CD14-positive monocyte (primary cell): ENCODE data around the gene CNTN4. TPM values are rescaled to one million over a fixed set of nuclear protein-coding genes. Genes with fewer than 3 reads are reported as not detected.

Experiments
- DNase-seq, 3 donors: peaks; one replicate each; pipeline ENCODE4 v3.0.0-alpha.2; 2011 to 2022
- H2AFZ ChIP-seq: 2 replicates; pipeline ENCODE4 v1.6.0; 2012; ENCODE audit warnings: mild to moderate bottlenecking, low read depth, low read length, inconsistent platforms; ENCODE audit not compliant: insufficient read depth, poor library complexity, severe bottlenecking
- H3K27ac ChIP-seq, 2 donors: 1 replicate in 1 of 2; 2 replicates in 1 of 2; pipeline ENCODE4 v1.5.1; 2012 to 2013; ENCODE audit warnings: low read length in 2 of 2, control low read depth in 1 of 2, inconsistent platforms in 1 of 2, low read depth in 1 of 2, mild to moderate bottlenecking in 1 of 2
- H3K27me3 ChIP-seq, 2 donors: one replicate each; pipeline versions ENCODE4 v1.6.0 to v1.6.1; 2011 to 2013; ENCODE audit warnings: low read length in 2 of 2; ENCODE audit not compliant: control insufficient read depth in 2 of 2, insufficient read depth in 2 of 2
- H3K36me3 ChIP-seq, 2 donors: replicated peaks in 1 of 2; 1 replicate in 1 of 2; 2 replicates in 1 of 2; pipeline versions ENCODE4 v1.5.1 to v1.6.1; 2012 to 2013; ENCODE audit warnings: low read length in 2 of 2, control low read depth in 1 of 2, inconsistent platforms in 1 of 2, mild to moderate bottlenecking in 1 of 2; ENCODE audit not compliant: insufficient read depth in 2 of 2, control insufficient read depth in 1 of 2
- H3K4me1 ChIP-seq, 2 donors: 1 replicate in 1 of 2; 2 replicates in 1 of 2; pipeline versions ENCODE4 v1.5.1 to v1.6.1; 2012 to 2013; ENCODE audit warnings: low read length in 2 of 2, control low read depth in 1 of 2, inconsistent platforms in 1 of 2, mild to moderate bottlenecking in 1 of 2, moderate library complexity in 1 of 2; ENCODE audit not compliant: insufficient read depth in 2 of 2, control insufficient read depth in 1 of 2
- H3K4me2 ChIP-seq: replicated peaks from 2 replicates; pipeline ENCODE3; 2012; ENCODE audit warnings: low read length, moderate library complexity, mild to moderate bottlenecking; ENCODE audit not compliant: poor library complexity, severe bottlenecking; ENCODE audit errors: extremely low read depth
- H3K4me3 ChIP-seq, 3 experiments: fragments of 200-600 bp in 1 of 3; sonication (generic) in 1 of 3; replicated peaks in 1 of 3; 1 replicate in 2 of 3; 2 replicates in 1 of 3; pipeline ENCODE4 v1.5.1; 2011 to 2013; ENCODE audit warnings: low read length in 3 of 3, mild to moderate bottlenecking in 3 of 3, control low read depth in 2 of 3, low read depth in 2 of 3, inconsistent platforms in 1 of 3, moderate library complexity in 1 of 3
- H3K79me2 ChIP-seq: 2 replicates; pipeline ENCODE4 v1.6.0; 2012; ENCODE audit warnings: mild to moderate bottlenecking, control low read depth, inconsistent platforms, low read length, moderate library complexity; ENCODE audit not compliant: insufficient read depth
- H3K9ac ChIP-seq: 2 replicates; pipeline ENCODE4 v1.6.0; 2017; ENCODE audit warnings: low read length, mild to moderate bottlenecking; ENCODE audit not compliant: insufficient read depth, poor library complexity, severe bottlenecking
- H3K9me3 ChIP-seq, 2 donors: replicated peaks in 1 of 2; 1 replicate in 1 of 2; 2 replicates in 1 of 2; pipeline versions ENCODE4 v1.5.1 to v1.6.1; 2012 to 2013; ENCODE audit warnings: low read length in 2 of 2, control low read depth in 1 of 2; ENCODE audit not compliant: control insufficient read depth in 1 of 2, insufficient read depth in 1 of 2
- H4K20me1 ChIP-seq: 2 replicates; pipeline ENCODE4 v1.6.0; 2012; ENCODE audit warnings: mild to moderate bottlenecking, low read length, control low read depth, moderate library complexity; ENCODE audit not compliant: insufficient read depth
- H3K27ac Mint-ChIP-seq, 7 donors: one replicate each; pipeline ENCODE4 v1.8.0; 2020; ENCODE audit warnings: mild to moderate bottlenecking in 7 of 7, mixed read lengths in 7 of 7, moderate library complexity in 6 of 7, inconsistent platforms in 2 of 7
- H3K27me3 Mint-ChIP-seq, 3 donors: one replicate each; pipeline ENCODE4 v1.8.0; 2021 to 2022; ENCODE audit warnings: low read depth in 3 of 3, mild to moderate bottlenecking in 3 of 3, mixed read lengths in 3 of 3, moderate library complexity in 3 of 3, inconsistent platforms in 1 of 3
- H3K36me3 Mint-ChIP-seq, 2 donors: one replicate each; pipeline ENCODE4 v1.8.0; 2020; ENCODE audit warnings: mixed read lengths in 2 of 2, inconsistent platforms in 1 of 2, mild to moderate bottlenecking in 1 of 2
- H3K4me1 Mint-ChIP-seq: one replicate; pipeline ENCODE4 v1.8.0; 2020; ENCODE audit warnings: mild to moderate bottlenecking, mixed read lengths
- H3K4me3 Mint-ChIP-seq, 2 donors: one replicate each; pipeline ENCODE4 v1.8.0; 2020; ENCODE audit warnings: mild to moderate bottlenecking in 2 of 2, mixed read lengths in 2 of 2, moderate library complexity in 1 of 2
- H3K9me3 Mint-ChIP-seq, 7 donors: one replicate each; pipeline ENCODE4 v1.8.0; 2020 to 2022; ENCODE audit warnings: mixed read lengths in 7 of 7, mild to moderate bottlenecking in 6 of 7, moderate library complexity in 6 of 7, inconsistent platforms in 2 of 7
- WGBS: methylation state at CpG from one replicate; pipeline ENCODE4 v1.1.5; 2013; ENCODE audit warnings: missing lambda C conversion rate; ENCODE audit not compliant: insufficient coverage; 5-methylcytosine and 5-hydroxymethylcytosine counted together
- intact Hi-C, 2 donors: fragments of 100-400 bp; cut with micrococcal nuclease; formaldehyde crosslinking; loops; one replicate each; pipeline versions ENCODE4 v1.15.0 to v1.15.1; 2023
- polyA plus RNA-seq, 3 donors: library from polyadenylated mRNA; depleted of rRNA in 1 of 3; unstranded in 2 of 3; stranded (reverse) in 1 of 3; fragments of 300-500 nt in 2 of 3; fragments of >200 nt in 1 of 3; fragmentation: Illumina TruSeq in 2 of 3; gene quantifications; 1 replicate in 2 of 3; 2 replicates in 1 of 3; pipeline ENCODE4 v1.2.3, GENCODE V29; 2012 to 2021
- TF ChIP-seq, protein P1 (sequence below): fragments of 200-600 bp; IDR thresholded peaks from one replicate; pipeline ENCODE4 v1.8.0; 2022; ENCODE audit warnings: antibody characterized with exemption, mild to moderate bottlenecking

The CNTN4 gene
- polyA plus RNA-seq, 3 donors, result not detected

GRCh38 chr3:2653706-2654105 lies 555.0 kb downstream of the CNTN4 start:
- WGBS, result 0% methylated on average over 1 of the region's 1 CpG
- TF ChIP-seq, protein P1, sequence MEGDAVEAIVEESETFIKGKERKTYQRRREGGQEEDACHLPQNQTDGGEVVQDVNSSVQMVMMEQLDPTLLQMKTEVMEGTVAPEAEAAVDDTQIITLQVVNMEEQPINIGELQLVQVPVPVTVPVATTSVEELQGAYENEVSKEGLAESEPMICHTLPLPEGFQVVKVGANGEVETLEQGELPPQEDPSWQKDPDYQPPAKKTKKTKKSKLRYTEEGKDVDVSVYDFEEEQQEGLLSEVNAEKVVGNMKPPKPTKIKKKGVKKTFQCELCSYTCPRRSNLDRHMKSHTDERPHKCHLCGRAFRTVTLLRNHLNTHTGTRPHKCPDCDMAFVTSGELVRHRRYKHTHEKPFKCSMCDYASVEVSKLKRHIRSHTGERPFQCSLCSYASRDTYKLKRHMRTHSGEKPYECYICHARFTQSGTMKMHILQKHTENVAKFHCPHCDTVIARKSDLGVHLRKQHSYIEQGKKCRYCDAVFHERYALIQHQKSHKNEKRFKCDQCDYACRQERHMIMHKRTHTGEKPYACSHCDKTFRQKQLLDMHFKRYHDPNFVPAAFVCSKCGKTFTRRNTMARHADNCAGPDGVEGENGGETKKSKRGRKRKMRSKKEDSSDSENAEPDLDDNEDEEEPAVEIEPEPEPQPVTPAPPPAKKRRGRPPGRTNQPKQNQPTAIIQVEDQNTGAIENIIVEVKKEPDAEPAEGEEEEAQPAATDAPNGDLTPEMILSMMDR, result no peak
- H3K36me3 Mint-ChIP-seq, result no peaks in the 10 kb centered on the region

DNA sequence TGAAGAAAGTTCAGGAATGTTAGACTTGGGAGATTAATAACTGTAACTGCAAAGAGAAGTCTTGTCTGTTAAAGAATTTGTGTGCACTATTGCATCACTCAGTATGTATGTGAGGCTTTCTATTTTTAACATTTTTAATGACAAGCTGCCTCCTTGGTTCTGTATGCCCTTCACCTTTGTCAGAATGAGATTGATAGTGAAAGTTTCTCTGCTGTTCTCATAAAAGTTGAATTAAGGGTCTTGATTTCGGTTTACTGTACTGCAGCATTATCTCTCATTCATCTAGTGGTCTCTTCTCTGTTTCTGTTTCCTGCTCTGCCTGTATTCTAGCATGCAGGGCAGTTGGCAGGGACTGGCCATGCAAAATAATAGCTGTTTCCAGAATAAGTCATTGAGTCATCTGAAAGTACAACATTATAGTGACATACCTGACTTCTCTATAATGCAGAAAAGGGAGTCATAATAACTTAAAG lies 556.6 kb downstream of the CNTN4 start:
- no peak for DNase-seq
- Histone ChIP-seq H3K79me2 (no peaks in the 10 kb centered on the region), H3K9me3 (peaks cover 2 to 8% of the 10 kb centered on the region in 2 donors), H3K4me3 (no peak overlapping the region), H3K36me3 (no peaks in the 10 kb centered on the region), H4K20me1 (no peaks in the 10 kb centered on the region), H3K4me2 (no peak overlapping the region), H2AFZ (no peak overlapping the region), H3K4me1 (no peaks in the 10 kb centered on the region), H3K27ac (no peak overlapping the region), H3K27me3 (no peaks in the 10 kb centered on the region), H3K9ac (no peak overlapping the region)
- Mint-ChIP-seq H3K36me3 (no peaks in the 10 kb centered on the region), H3K4me1 (no peaks in the 10 kb centered on the region), H3K27ac (no peak overlapping the region), H3K27me3 (no peaks in the 10 kb centered on the region), H3K9me3 (peaks cover 0 to 7% (median 3%) of the 10 kb centered on the region in 7 donors), H3K4me3 (no peak overlapping the region)
- intact Hi-C loops, result no loop called here
- WGBS, result 25% methylated on average over 1 of the region's 1 CpG
- TF ChIP-seq, protein P1, result no peak

More at GRCh38 chr3:2653706-2654105, 555.0 kb downstream of the CNTN4 start:
- Histone ChIP-seq H3K4me3 (no peak overlapping the region), H3K9ac (no peak overlapping the region), H3K9me3 (peaks cover 8 to 11% of the 10 kb centered on the region in 2 donors), H3K27ac (no peak overlapping the region), H4K20me1 (no peaks in the 10 kb centered on the region), H2AFZ (no peak overlapping the region), H3K79me2 (no peaks in the 10 kb centered on the region), H3K36me3 (no peaks in the 10 kb centered on the region), H3K4me2 (no peak overlapping the region), H3K27me3 (no peaks in the 10 kb centered on the region), H3K4me1 (no peaks in the 10 kb centered on the region)
- H3K9me3 Mint-ChIP-seq, result peaks cover 0 to 8% (median 6%) of the 10 kb centered on the region in 7 donors
- no peak overlapping the region for H3K27ac Mint-ChIP-seq
- intact Hi-C loops, result no loop called here
- H3K27me3 Mint-ChIP-seq, result no peaks in the 10 kb centered on the region
- no peak overlapping the region for H3K4me3 Mint-ChIP-seq
- no peaks in the 10 kb centered on the region for H3K4me1 Mint-ChIP-seq
- DNase-seq, result no peak
